HG02852 (cell line): ENCODE results near the gene EFNA2.

ENCODE experiments used
- ATAC-seq: cut with Tn5 transposase; IDR thresholded peaks from one replicate; pipeline ENCODE4 v1.9.1; 2021; ENCODE audit warnings: mild to moderate bottlenecking, moderate library complexity; ENCODE audit not compliant: unreplicated experiment

The EFNA2 gene

GRCh38 chr19:1283207-1283916 is 2.3 kb upstream of the EFNA2 start:
- ATAC-seq: no peak

- no peak for ATAC-seq
Measured at GRCh38 chr19:1283917-1284292, 1.8 kb upstream of the EFNA2 start.

- ATAC-seq: no peak
Measured at GRCh38 chr19:1284293-1284978, 1.2 kb upstream of the EFNA2 start.

- no peak for ATAC-seq
Measured at GRCh38 chr19:1284979-1285736, 515 bp upstream of the EFNA2 start.

GRCh38 chr19:1286487-1287353 is 1.0 kb downstream of the EFNA2 start:
- no peak for ATAC-seq

GRCh38 chr19:1287354-1288225 is 1.9 kb downstream of the EFNA2 start:
- ATAC-seq: no peak

- ATAC-seq: no peak
Measured at GRCh38 chr19:1288226-1288612, 2.5 kb downstream of the EFNA2 start.

- no peak for ATAC-seq
Measured at GRCh38 chr19:1288833-1289685, 3.4 kb downstream of the EFNA2 start.

- ATAC-seq: no peak
Measured at GRCh38 chr19:1289686-1290025, 4.0 kb downstream of the EFNA2 start.

- ATAC-seq: no peak
Measured at GRCh38 chr19:1290196-1290702, 4.6 kb downstream of the EFNA2 start.

- no peak for ATAC-seq
Measured at GRCh38 chr19:1290703-1291651, 5.3 kb downstream of the EFNA2 start.

GRCh38 chr19:1291761-1292418 is 6.2 kb downstream of the EFNA2 start:
- no peak for ATAC-seq

- no peak for ATAC-seq
Measured at GRCh38 chr19:1292419-1293151, 6.9 kb downstream of the EFNA2 start.

GRCh38 chr19:1293782-1294604 is 8.3 kb downstream of the EFNA2 start:
- no peak for ATAC-seq

GRCh38 chr19:1294688-1295087 is 9.0 kb downstream of the EFNA2 start:
- ATAC-seq: no peak
